Tibial nerve (tissue), 4 donors: Measurements from ENCODE around the gene WDR82.

Source experiments
- CTCF ChIP-seq, 5 experiments: fragments of 200-600 bp in 3 of 5; fragments of 450-650 bp in 2 of 5; sonication (generic) in 3 of 5; IDR thresholded peaks; one replicate each; pipeline ENCODE4 v1.5.1; 2016 to 2019; ENCODE audit warnings: antibody characterized with exemption in 5 of 5, mild to moderate bottlenecking in 3 of 5, moderate library complexity in 2 of 5
- EP300 ChIP-seq, 2 donors: sonication (generic); formaldehyde crosslinking; IDR thresholded peaks; one replicate each; pipeline ENCODE4 v1.6.1; 2017; ENCODE audit warnings: antibody characterized with exemption in 2 of 2, mild to moderate bottlenecking in 1 of 2
- POLR2A ChIP-seq, 2 donors: fragments of 450-650 bp; IDR thresholded peaks; one replicate each; pipeline ENCODE4 v1.6.1; 2017; ENCODE audit warnings: antibody characterized with exemption in 2 of 2, mild to moderate bottlenecking in 2 of 2, moderate library complexity in 2 of 2

GRCh38 chr3:52313774-52314188, 35.3 kb upstream of the WDR82 start:
- TF ChIP-seq POLR2A (IDR thresholded peaks at IDR 0.05): no peak
- TF ChIP-seq CTCF (IDR thresholded peaks at IDR 0.05): no peak
- TF ChIP-seq EP300 (IDR thresholded peaks at IDR 0.05): peak in 1 of 2 donors; percentile 18
